Subcutaneous adipose tissue (tissue), 4 donors: Measurements from ENCODE around the gene LMOD2. TPM values are rescaled to one million over a fixed set of nuclear protein-coding genes. Genes with fewer than 3 reads are reported as not detected.

Experiments
- CTCF ChIP-seq: fragments of 450-650 bp; IDR thresholded peaks from one replicate; pipeline ENCODE4 v1.5.1; 2016; ENCODE audit warnings: low read depth, mild to moderate bottlenecking, control low read depth, antibody characterized with exemption, moderate library complexity
- total RNA-seq, 4 donors: library from RNA; depleted of rRNA; stranded (reverse); fragments of >200 nt; gene quantifications; one replicate each; pipeline ENCODE4 v1.1.0, GENCODE V29; 2016

The LMOD2 gene
- total RNA-seq, 4 donors from 2014 or later: not detected

DNA sequence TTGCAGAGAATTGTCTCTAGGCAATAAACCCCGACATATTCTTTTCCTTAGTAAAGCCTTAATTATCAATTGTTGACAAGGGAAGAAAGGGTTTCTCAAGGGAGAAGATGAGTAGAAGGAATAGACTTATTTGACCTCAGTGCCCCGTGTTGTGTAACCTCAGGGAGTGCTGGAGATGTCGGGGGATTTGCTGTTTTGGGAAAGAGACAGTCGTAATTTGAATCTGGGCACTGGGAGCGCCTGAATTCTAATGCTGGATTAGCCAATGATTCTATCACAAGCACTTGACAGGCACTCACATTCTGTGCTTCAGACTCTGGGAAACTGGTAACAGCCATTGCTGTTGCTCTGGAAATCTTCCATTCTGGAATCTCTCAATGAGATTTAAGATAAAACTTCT lies 13.8 kb upstream of the LMOD2 start:
- TF ChIP-seq CTCF: no peak

GRCh38 chr7:123643495-123644441 lies 11.9 kb upstream of the LMOD2 start:
- TF ChIP-seq CTCF: no peak

GRCh38 chr7:123645516-123645915 lies 10.2 kb upstream of the LMOD2 start:
- TF ChIP-seq CTCF: no peak

GRCh38 chr7:123647106-123647730 lies 8.4 kb upstream of the LMOD2 start:
- TF ChIP-seq CTCF: no peak

- no peak for TF ChIP-seq CTCF
Observed at GRCh38 chr7:123649964-123650363, 5.7 kb upstream of the LMOD2 start.

- TF ChIP-seq CTCF: no peak
Observed at GRCh38 chr7:123650595-123650994, 5.1 kb upstream of the LMOD2 start.

DNA sequence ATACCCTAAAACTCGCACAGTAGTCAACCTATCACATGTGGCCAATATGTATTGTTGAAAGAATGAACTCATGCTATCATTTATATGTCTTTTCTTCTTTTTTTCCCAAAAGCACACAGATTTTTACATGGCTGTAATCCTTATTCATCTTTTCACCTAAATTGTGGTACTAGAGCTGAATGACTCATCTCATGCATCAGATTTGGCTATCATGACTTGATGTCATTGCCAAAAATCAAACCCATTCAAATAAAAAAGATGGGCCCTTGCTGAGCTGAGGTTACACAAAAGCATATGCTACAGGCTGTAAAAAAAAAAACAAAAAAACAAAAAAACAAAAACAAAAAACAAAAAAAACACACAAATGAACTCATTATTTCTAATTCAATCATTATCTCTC lies 3.3 kb upstream of the LMOD2 start:
- no peak for TF ChIP-seq CTCF
